NCI-H1092 (cell line): ENCODE results near the gene TRDN.
"Not testable (repeated sequence)": the region's sequence is repeated elsewhere in the genome, so short reads cannot be mapped to it uniquely, and the experiment has no call there.

ENCODE experiments used
- DNase-seq: peaks from one replicate; lab custom pipeline; 2025; lab: John Stamatoyannopoulos, UW

TRDN gene

DNA sequence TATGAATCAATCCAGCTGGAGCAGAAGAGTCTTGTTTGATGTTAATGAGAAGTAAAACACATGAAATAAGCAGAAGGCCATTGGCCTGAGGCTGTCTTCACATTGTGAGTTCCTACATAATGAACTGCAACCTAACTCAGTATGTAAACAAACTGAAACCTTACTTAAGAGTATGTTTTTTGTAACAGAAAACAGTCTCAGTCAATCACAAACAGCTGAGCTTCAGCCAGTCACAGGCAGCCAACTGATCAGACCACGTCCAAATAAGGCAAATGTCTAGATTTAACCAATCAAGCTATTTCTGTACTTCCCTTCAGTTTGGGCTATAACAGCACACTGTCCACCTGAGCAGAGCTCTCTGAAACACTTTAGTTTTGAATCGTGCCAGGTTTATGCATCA is 234.7 kb downstream of the TRDN start:
- no peak for DNase-seq

GRCh38 chr6:123398072-123398471 is 238.7 kb downstream of the TRDN start:
- no peak for DNase-seq

DNA sequence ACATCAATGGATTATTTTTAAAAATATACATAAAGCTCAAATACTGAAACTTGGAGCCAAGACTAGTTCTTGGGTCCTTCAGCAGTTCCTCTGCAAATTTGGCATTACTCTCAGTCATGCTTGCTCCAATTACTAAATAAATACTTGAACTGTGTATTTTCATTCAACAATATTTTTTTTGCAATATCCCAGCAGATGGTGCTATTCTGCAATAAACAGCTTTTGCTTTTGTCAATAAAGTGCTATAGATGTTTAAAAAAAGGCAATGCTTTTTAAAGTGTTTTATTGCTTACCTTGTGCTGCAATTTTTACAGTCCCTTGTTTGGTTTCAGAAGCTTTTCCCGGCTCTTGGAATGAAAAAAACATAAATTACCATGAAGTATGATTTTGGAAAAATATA is 243.4 kb downstream of the TRDN start:
- DNase-seq: peak; percentile 43

GRCh38 chr6:123383718-123384117 is 253.0 kb downstream of the TRDN start:
- no peak for DNase-seq

DNA sequence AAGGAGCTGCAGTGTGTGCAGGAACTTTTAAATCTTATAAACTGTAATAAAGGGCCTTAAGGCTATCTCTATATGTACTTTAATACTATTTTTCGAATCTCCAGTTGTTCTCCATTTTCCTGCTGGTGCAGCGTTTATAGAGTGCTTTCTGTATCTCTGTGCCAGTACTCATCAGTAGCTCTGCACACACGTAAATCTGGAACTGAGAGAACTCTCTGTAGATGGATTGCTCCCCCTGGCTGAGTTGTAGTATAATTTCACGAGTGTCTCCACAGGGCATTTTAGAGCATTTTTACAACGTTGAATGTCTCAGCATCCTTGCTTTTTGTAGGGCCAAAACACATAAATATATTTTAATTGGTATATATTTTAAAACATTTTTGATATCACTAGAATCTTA is 256.5 kb downstream of the TRDN start:
- peak; percentile 39 for DNase-seq

DNA sequence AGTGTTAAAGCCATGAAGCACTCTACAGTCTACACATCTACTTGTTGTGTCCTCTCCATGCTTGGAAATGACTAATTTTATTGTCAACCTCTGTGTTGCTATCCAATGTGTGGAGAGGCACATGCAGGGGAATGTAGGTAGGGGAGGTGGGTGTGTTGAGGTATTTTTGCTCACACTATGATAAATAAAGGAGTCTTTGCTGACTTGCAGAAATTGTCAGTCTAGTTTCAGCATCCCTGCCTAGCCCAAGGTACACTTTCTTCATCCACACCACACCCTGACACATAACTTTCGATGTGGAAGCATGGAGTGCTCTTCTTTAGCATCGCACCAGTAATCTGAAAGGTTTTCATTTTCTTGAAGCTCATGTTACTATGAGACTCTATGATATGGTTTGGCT is 264.0 kb downstream of the TRDN start:
- DNase-seq: no peak

- DNase-seq: no peak
Measured at GRCh38 chr6:123363912-123364311, 272.8 kb downstream of the TRDN start.

GRCh38 chr6:123360359-123360758 is 276.4 kb downstream of the TRDN start:
- no peak for DNase-seq

GRCh38 chr6:123352705-123353104 is 284.0 kb downstream of the TRDN start:
- no peak for DNase-seq

GRCh38 chr6:123352279-123352678 is 284.5 kb downstream of the TRDN start:
- DNase-seq: no peak

- no peak for DNase-seq
Measured at GRCh38 chr6:123343836-123344235, 292.9 kb downstream of the TRDN start.

- no peak for DNase-seq
Measured at GRCh38 chr6:123338394-123338793, 298.4 kb downstream of the TRDN start.

DNA sequence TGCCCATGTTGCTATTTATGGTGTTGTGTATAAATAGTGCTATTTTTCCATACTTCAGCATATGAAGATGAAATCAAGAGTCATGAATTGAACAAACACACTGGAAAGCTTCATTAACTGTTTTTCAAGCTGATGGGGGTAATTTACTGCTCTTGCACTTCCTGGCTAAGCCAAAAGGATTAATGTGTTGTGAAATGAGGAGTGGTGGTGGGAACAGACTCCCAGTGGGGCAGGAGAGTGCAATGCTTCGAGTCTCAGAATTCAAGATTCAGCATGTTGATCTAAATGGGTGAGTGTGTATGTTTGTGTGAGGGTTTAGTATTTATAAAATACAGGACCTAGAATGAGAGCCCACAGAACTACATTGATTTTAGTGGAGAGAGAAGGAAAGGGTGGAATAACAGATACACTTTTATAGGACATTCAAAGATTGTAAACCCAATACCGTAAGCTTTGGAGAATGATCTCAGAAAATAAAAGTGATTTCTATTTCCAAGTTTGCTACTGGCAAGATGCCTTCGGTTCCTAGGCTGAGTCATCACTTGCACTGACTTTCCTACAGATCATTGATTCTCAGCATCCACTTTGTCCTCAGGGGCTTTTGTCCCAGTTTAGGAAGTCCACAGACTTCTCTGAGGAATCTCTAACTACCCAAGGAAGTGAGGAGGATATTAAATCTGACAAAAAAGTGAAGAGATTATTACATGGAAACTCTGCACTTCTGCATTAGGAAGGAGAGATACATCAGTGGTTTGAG is 303.6 kb downstream of the TRDN start:
- no peak for DNase-seq

DNA sequence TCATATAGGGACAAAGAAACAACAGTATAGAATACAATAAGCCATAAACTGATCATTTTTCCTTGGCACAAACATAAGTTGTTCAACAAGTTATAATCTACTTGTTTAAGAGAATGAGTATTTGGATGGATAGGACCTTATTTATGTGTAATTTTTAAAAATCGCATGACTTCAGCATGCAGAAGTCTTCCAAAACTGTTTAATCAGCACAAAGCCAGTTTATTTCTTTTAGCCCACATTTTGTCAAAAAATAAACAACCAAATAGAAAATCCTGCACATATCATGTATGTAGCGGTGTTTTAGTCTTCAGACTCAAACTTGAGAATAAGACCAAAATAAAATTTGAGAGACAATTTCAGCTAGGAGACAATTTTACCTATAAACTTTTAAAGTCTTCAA is 304.7 kb downstream of the TRDN start:
- DNase-seq: no peak

- DNase-seq: no peak
Measured at GRCh38 chr6:123329337-123329736, 307.4 kb downstream of the TRDN start.

DNA sequence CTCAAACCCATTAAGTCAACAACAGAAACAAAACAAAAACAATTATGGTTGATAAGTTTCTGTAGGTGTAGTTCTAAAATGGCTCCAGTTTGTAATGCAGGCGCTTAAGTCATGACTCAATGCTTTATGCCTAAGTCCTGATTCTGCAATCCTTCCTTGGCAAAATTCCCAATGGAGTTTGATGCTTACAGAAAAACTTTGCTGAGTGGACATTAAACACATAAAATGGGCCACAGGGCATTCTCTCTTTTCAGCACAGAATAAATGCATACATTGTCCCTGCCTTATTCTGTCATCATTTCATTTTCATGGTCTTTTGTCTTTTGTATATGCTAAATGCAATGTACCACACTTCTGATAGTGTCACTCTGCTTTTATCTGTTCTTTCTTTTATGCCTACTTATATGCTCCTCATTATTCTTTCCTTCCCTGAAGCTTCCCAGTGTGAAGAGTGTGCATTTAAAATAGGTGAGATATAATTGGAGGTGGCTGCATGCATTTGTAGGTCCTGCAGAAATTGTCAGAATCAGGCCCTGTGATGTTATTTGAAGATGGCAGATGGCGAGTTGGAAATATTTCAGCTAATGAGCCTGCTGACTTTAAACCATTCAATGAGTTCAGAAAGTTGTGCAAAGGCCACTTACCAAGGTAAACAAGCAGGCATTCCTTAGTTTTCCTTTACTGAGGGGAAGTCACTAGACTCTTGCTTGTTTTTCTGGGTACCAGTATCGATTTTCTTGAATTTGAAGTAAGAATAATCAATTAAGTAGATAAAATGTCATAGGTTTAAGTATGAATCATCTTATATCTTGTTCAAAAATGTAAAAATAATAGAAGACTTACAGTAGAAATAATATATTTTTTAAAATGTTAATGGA is 313.1 kb downstream of the TRDN start:
- no peak for DNase-seq

DNA sequence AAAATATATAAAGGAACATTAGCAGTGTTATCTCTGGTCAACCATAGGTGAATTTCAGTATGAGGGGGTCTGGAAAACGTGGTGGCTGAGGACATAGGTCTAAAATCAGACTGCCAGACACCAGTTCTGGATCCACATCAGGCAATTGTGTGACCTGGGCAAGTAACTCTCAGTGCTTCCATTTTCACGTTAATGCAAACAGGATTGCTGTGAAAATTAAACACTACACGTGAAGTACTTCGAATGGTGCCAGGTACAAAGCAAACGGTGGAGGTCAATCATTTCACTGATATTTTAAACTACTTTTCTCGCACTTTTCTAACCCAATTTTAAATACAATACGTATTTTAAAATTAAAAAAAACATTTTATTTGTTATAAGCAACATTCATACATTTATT is 315.7 kb downstream of the TRDN start:
- no peak for DNase-seq

GRCh38 chr6:123316733-123317323 is 319.9 kb downstream of the TRDN start:
- no peak for DNase-seq

DNA sequence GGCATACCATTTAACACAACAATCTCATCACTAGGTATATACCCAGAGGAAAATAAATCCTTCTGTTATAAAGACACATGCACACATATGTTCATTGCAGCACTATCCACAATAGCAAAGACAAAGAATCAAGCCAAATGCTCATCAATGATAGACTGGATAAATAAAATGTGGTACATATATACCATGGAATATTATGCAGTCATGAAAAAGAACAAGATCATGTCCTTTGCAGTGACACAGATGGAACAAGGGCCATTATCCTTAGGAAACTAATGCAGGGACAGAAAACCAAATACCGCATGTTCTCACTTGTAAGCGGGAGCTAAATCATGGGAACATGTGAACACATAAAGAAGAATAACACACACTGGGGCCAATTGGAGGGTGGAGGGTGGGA is 322.3 kb downstream of the TRDN start:
- not testable (repeated sequence) for DNase-seq

- no peak for DNase-seq
Measured at GRCh38 chr6:123309130-123309529, 327.6 kb downstream of the TRDN start.

- DNase-seq: no peak
Measured at GRCh38 chr6:123306334-123306733, 330.4 kb downstream of the TRDN start.

DNA sequence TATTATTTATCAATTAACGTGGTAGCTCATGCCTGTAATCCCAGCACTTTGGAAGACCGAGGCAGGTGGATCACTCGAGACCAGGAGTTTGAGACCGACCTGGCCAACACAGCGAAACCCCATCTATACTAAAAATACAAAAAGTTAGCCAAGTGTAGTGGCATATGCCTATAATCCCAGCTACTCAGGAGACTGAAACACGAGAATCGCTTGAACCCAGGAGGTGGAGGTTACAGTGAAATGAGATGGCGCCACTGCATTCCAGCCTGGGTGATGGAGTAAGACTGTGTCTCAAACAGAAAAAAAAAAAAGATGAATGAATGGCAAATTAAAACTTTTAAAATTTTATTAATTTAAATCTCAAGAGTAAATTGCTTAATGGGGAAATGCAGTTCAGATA is 341.1 kb downstream of the TRDN start:
- no peak for DNase-seq

GRCh38 chr6:123295181-123295580 is 341.6 kb downstream of the TRDN start:
- no peak for DNase-seq
